NCI-H446 treated with DMSO at 0.1 percent for 48 hours (cell line): ENCODE results near the gene KITLG.
"Not testable (repeated sequence)": the region's sequence is repeated elsewhere in the genome, so short reads cannot be mapped to it uniquely, and the experiment has no call there.

ENCODE experiments used
- DNase-seq: peaks from one replicate; lab custom pipeline; 2025; lab: John Stamatoyannopoulos, UW

The KITLG gene

GRCh38 chr12:88576866-88577265 lies 3.4 kb downstream of the KITLG start:
- DNase-seq: no peak

DNA sequence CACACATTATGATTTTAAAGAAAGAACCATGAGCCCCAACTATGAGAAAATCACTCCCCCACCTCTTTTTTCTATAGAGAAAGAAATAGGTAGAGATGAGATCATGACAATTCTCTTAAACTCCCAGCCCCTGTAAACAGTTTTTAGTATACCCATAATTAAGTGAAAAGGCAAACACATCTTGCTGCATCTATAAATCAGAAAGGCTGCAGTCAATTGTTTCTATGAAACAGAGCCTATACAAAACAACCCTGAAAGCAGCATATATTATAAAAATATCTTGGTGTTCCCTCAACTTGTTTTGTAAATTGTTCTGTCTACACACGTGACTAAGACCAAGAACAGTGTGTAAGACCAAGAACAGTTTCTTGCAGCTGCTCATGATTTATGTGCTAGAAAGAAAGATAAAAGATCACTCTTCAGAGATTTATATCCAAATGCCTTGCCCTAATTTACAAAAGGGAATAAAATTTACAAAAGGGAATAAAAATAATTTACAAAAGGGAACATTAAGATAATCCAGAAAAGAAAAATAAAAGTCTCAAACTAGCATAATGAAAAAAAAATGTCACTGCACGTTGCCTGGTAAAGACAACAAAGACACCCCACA lies 4.8 kb downstream of the KITLG start:
- DNase-seq: no peak

DNA sequence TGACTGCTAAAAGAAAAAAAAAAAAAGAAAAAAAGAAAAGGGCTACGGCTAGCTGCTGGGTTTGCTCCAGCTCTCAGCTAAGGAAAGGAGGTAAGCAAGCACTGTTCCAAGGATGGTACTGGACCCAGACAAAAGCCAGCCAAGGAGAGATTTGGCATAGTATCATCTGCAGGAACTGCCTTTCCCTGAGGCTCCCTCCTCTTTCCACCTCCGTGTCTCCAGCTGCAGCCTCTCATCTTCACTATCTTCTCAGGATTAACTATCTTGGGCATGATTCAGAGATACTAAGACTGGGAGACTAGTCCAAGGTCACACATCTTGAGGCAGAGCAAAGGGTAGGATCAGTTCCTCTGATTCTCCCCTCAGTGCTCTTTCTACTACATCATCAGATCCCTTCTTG lies 6.0 kb downstream of the KITLG start:
- no peak for DNase-seq

DNA sequence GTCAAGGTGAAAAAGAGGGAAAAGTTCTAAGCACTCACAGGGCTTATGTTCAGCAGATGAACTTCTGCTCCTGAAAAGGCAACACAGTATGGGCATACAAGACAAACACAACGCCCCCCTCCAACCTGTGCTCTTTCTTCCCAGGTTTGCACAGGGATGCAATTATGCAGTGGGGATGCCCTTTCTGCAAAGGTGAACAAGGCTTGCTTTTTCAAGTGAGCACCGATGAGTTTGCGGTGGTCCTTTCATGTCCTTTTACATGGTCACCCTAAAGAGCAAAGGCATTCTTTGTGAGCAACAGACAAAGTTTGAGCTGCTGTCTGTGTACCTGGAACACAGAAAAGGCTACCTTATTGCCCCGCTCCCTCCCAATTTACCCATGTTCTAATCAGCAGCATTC lies 6.7 kb downstream of the KITLG start:
- DNase-seq: no peak

DNA sequence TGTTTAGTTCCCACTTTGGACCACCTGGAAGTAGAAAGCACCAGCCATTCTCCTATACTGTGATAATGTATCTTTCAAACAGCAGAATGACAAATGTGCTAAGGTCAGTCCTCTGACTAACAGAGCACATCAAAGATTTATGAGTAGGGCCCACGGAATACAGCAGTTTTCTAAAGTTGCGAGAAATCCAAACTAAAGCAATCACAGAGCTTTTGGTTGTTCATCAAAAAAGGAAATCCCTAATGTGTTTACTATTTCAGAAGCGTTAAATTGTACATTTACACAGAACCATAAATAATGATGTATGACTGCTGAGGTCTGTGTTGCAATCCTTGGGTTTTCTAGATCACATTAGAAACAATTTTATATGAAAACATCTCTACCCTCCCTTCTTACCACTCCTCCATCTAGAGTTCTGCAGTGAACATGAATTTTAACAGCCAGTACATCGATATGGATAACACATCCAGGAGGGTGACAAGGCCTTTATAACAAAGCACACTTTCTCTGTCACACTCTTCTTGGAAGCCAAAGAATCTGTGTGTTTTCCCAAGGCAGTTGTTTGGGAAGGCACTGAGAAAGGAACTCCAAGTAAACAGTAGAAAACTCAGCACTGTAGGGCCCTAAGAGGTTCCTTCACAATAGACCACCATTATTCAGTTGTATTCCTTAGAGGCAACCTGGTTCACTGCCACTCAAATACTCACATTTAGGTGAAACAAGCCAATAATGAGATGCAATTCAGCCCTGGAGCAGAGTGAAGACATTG lies 7.3 kb downstream of the KITLG start:
- no peak for DNase-seq

DNA sequence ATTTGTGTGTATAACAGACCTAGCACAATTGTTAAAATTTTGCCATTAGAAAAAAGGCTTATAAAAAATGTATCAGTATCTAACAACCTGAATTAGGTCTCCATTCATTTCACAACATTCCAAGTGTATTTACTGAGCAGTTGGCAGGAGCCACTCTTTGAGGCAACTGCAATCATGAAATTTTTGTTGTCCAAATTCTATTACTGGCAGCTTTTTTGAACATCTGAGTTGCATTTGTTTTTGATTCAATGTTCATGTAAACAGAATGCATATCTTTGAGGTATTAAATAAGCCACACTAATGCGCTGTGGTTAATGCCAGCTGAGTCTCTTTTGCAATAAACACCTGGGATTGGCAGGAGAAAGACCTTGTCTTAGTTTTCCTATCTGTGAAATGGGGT lies 8.7 kb downstream of the KITLG start:
- no peak for DNase-seq

GRCh38 chr12:88570103-88570502 lies 10.2 kb downstream of the KITLG start:
- no peak for DNase-seq

DNA sequence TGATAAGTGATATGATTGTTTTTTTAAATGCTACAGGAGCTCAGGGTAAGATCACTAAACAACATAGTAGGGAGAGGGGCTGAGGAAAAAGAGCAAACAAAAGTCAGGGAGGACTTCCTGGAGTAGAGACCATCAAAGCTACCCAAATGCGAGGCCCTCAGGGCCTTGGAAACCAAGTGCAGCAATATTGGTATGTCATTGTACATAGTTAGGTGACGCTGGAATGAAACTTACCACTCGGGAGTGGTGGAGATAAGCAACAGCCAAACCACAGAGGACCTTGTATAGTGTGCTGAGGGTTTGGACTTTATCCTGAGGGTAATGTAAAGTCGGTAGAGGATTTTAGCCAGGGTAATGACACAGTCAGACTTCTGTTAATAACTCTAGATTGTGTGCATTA lies 13.8 kb downstream of the KITLG start:
- no peak for DNase-seq

DNA sequence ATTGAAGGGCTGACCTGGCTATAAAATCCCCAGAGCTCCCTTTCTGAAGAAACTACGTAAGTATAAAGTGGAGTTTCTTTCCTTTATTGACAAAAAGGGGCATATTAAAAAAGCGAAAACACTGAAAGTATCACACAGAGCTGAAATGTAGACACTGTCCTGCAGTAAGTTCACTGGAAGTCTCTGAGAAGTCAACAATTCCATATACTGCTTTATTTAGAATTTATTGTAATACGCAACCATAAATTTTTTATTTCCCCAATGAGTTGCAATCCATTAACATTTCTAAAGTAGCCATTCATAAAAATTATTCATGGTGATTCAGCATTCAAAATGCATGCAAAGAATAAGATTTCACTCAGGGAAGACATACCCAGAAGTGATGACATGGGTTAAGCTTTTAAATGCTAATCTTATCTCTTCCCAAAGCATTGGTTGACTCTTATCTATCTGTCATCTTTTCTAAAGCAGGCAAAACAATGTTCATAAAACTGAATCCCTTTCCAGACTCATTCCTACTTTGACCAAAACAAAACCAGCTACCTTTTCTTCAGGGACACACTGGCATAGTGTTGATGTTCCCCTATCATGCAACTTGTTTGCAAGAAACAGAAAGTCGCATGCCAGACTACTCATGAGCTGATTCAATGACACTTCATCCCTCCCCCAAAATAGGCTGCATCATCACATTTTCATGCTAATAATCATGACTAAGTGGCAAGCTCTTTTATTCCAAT lies 17.3 kb downstream of the KITLG start:
- DNase-seq: no peak

GRCh38 chr12:88562151-88562550 lies 18.1 kb downstream of the KITLG start:
- DNase-seq: no peak

DNA sequence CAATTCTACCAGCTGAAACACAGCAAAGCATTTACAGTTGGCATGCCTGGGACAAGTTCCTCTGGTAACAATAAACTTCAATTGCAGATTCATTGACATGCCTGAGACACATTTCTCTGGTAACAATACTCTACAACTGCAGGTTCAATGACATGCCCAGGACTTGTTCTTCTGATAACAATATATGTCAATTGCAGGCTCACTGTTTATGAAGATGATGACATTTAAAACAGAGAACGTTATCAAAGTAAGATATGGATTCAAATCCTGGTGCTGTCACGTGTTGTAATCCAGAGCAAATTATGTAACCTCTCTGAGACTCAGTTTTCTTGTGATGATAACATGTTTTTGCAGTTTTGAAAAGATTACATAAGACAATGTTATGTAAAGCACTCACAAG lies 20.5 kb downstream of the KITLG start:
- DNase-seq: no peak

DNA sequence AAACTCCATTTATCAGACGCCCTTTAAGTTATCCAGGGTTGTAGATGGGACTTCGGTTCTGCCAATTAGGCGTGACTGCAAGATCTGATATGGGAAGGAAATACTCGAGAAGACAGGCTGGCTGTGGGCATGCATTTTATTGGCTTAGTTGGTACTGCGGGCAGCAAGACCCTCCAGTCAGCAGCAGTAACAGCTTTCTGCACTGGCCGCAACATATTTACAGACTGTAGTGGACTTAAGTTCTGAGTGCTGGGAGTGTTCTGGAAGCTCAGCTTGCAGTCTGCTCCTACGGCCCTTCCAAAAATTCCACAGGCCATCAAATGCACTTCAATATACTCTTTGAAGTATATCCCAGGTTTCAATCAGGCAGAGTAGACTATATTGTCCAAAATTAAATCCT lies 21.1 kb downstream of the KITLG start:
- no peak for DNase-seq

GRCh38 chr12:88558340-88558867 lies 21.9 kb downstream of the KITLG start:
- no peak for DNase-seq

- DNase-seq: no peak
These were observed 24.0 kb downstream of the KITLG start for GRCh38 chr12:88556213-88556774.

- peak; percentile 69 for DNase-seq
These were observed 26.2 kb downstream of the KITLG start for GRCh38 chr12:88553941-88554658.

GRCh38 chr12:88552610-88553079 lies 27.6 kb downstream of the KITLG start:
- no peak for DNase-seq

DNA sequence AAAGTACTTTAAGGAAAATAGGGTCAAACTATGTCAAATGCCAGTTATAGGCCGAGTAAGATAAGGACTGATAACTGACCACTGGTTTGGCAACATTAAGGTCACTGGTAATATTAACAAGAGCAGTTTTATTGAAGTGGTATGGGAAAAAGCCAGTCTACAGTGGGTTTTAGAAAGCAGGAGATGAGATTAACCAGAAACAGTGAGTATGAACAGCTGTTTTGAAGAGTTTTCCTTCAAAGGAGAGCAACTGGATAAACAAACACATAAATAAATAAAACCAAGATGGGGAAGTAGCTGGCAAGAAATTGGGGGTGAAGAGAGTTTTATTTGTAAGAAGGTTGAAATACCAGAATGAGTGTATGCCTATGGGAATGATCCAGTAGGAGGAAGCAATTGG lies 30.3 kb downstream of the KITLG start:
- no peak for DNase-seq

DNA sequence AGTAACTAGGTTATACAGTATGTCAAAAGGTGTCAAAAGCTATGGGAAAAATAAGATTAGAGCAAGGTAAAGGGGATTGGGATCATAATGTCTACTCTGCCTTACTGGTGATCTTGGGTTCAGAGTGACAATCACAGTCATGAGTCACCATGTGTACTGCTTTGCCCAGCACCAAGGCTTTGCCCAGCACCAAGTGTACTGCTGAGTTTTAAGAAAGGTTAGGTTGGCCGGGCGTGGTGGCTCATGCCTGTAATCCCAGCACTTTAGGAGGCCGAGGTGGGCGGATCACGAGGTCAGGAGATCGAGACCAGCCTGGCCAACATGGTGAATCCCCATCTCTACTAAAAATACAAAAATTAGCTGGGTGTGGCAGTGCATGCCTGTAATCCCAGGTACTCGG lies 32.3 kb downstream of the KITLG start:
- DNase-seq: not testable (repeated sequence)

GRCh38 chr12:88546853-88547252 lies 33.4 kb downstream of the KITLG start:
- DNase-seq: no peak

GRCh38 chr12:88546226-88546625 lies 34.0 kb downstream of the KITLG start:
- DNase-seq: no peak
